ENCODE measurements around the gene PARD6B.
A peak's percentile ranks its signal among the peaks of the same experiment; 100 is the strongest.

PARD6B gene

GRCh38 chr20:50721881-50722281, 9.5 kb upstream of the PARD6B start:
- no peak overlapping the region for H3K4me3 ChIP-seq
- no peak for TF ChIP-seq CTCF (IDR thresholded peaks at IDR 0.05)
- DNase-seq (ENCODE audit: low spot score): peak; percentile 93
- peak overlapping the region; percentile 83 to 88 for H3K27ac ChIP-seq

GRCh38 chr20:50722424-50723155, 8.8 kb upstream of the PARD6B start:
- no peak for TF ChIP-seq CTCF (IDR thresholded peaks at IDR 0.05)
- DNase-seq (ENCODE audit: low spot score): no peak
- Histone ChIP-seq H3K27ac (peak overlapping the region; percentile 83 to 88), H3K4me3 (no peak overlapping the region)

- H3K4me3 ChIP-seq: no peak overlapping the region
- peak overlapping the region; percentile 7 to 86 for H3K27ac ChIP-seq
- no peak for TF ChIP-seq CTCF (IDR thresholded peaks at IDR 0.05)
- no peak for DNase-seq (ENCODE audit: low spot score)
Measured at GRCh38 chr20:50723672-50724071, 7.7 kb upstream of the PARD6B start.

DNA sequence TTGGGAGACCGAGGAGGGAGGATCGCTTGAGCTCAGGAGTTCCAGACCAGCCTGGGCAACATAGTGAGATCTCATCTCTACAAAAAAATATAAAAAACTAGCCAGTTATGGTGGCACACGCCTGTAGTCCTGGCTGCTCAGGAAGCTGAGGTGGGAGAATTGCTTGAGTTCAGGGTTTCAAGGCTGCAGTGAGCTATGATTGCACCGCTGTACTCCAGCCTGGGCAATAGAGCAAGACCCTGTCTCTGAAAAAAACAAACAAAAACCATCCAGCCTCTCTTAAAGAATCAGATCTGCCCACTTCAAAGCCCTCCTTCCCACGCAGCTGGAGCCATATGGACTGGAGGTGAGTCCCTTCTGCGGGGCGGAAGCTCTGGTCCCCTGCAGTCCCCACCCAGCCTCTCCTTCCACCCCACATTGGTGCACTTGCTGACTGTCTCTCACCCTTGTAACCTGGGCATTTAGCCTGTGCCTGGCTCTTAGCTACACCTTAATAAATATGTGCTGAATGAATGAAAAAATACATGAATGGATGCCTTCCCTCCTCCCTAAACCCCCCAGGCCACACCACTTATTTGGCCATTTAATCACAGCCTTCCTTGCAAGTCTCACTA, 7.2 kb upstream of the PARD6B start:
- peak overlapping the region; percentile 77 to 86 for H3K27ac ChIP-seq
- no peak for TF ChIP-seq CTCF (IDR thresholded peaks at IDR 0.05)
- no peak for DNase-seq (ENCODE audit: low spot score)
- no peak overlapping the region for H3K4me3 ChIP-seq

DNA sequence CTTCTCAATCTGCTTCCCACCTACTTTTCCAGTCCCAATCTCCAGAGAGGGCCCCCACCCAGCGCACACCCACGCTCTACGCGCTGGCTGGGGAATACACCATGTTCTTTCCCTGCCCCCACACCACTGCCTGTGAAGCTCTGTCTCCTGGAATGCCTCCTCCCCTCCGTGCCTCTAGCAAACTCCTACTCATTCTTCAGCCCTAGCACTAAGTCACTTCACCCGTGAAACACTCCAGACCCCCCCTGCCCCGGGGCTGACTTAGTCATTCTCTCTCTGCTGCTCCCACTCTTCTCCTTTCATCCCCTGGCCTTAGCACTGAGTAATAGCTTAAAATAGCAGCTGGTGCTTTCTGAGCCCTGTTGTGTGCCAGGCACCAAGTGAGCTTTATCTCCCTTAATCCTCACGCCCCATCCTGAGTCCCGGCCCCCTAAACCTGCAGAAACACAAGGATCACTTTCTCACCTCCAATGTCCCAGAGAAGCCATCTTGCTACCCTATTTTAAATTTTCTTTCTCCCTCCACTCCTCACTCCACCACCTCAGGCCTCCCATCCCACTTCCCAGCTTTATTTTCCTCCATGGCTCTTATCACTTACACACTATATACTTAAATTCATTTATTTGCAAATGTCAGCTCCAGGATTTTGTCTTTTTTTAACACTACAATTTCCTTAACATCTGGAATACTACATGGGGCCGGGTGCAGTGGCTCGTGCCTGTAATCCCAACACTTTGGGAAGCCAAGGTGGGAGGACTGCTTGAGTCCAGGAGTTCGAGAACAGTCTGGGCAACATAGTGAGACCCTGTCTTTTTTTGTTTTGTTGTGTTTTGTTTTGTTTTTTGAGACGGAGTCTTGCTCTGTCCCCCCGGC, 6.3 kb upstream of the PARD6B start:
- H3K27ac ChIP-seq: peak overlapping the region; percentile 77 to 86
- TF ChIP-seq CTCF (IDR thresholded peaks at IDR 0.05): no peak
- DNase-seq (ENCODE audit: low spot score): peak; percentile 95
- H3K4me3 ChIP-seq: no peak overlapping the region

GRCh38 chr20:50725724-50726005, 5.7 kb upstream of the PARD6B start:
- DNase-seq (ENCODE audit: low spot score): no peak
- H3K4me3 ChIP-seq: no peak overlapping the region
- TF ChIP-seq CTCF (IDR thresholded peaks at IDR 0.05): no peak
- H3K27ac ChIP-seq: peak overlapping the region; percentile 77 to 86

Measured in coronary artery (tissue), 2 donors.